Ecto neural progenitor cell (in vitro differentiated cells): ENCODE results near the gene ZFYVE16.
"Not testable (repeated sequence)": the region's sequence is repeated elsewhere in the genome, so short reads cannot be mapped to it uniquely, and the experiment has no call there.

Experiments used
- DNase-seq: peaks from one replicate; pipeline ENCODE4 v3.0.0-alpha.2; 2018; ENCODE audit warnings: low spot score

Gene ZFYVE16

DNA sequence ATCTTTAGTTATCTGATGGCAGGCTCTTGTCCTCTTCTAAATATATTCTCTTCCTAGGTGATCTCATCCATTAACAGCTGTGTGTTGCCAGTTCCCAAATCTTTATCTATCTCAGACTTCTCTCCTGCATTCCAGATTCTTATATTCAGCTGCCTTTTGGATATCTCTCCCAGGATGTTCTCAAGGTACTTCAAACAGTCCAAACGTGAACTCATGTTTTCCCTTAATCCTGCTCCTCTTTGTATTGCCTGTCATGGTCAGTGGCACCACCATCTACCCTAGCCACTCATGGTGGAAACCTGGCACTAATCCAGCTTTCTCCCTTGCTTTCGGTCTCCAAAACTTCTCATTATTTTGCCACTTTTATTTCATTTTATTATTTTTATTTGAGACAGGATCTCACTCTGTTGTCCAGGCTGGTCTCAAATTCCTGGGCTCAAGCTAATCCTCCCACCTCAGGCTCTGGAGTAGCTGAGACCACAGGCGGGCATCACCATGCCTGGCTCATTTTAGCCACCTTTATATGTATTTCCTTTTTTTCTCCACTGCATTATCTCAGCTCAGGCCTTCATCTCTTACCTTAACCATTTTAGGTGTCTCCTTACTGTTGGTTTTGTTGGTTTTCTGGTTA, 3.8 kb downstream of the ZFYVE16 start:
- DNase-seq = no peak

GRCh38 chr5:80414113-80414512, 6.2 kb downstream of the ZFYVE16 start:
- DNase-seq = no peak

DNA sequence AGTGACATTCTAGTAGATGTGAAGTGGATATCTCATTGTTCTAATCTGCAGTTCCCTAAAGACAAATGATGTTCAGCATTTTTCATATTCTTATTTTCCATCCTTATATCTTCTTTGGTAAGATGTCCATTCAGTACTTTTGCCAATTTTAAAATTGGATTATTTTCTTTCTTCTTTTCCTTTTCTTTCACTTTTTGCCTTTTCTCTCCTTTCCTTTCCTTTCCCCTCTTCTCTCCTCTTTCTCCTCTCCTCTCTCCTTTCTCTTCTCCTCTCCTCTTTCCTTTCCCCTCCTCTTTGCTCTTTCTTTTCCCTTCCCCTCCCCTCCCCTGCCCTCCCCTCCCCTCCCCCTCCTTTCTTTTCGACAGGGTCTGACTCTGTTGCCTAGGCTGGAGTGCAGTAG, 10.1 kb downstream of the ZFYVE16 start:
- DNase-seq = no peak

GRCh38 chr5:80424365-80424764, 16.5 kb downstream of the ZFYVE16 start:
- not testable (repeated sequence) for DNase-seq

- DNase-seq = no peak
Measured at GRCh38 chr5:80435476-80435875, 27.6 kb downstream of the ZFYVE16 start.

- no peak for DNase-seq
Measured at GRCh38 chr5:80437326-80437725, 29.5 kb downstream of the ZFYVE16 start.

DNA sequence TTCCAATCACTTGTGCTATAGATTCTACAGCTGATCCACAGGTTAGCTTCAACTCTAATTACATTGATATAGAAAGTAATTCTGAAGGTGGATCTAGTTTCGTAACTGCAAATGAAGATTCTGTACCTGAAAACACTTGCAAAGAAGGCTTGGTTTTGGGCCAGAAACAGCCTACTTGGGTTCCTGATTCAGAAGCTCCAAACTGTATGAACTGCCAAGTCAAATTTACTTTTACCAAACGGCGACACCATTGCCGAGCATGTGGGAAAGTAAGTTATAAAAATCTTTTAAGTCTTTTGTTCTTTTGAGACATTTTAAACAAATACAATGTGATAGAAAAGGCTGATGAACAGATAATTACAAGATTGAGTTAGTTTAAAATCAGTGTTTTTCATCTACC, 30.9 kb downstream of the ZFYVE16 start:
- DNase-seq = no peak

GRCh38 chr5:80439213-80439612, 31.3 kb downstream of the ZFYVE16 start:
- DNase-seq = no peak

DNA sequence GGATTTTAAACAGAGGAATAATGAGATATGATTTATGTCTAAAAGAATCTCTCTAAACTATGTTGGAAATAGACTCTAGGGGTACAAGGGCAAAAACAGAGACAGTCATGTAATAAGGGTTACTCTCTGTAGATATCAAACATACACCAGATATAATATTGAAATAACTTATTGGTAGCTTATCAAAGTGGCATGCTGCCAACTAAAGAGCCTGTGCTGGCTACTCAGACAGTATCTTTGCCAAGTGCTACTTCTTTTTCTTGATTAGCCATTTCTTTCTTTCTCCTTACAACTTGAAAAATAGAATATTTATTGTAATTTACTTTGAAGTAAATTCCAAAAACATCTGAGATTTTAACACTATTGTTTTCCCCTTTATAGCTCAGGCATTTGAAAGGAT, 34.9 kb downstream of the ZFYVE16 start:
- DNase-seq = no peak

- no peak for DNase-seq
Measured at GRCh38 chr5:80453366-80453765, 45.5 kb downstream of the ZFYVE16 start.

DNA sequence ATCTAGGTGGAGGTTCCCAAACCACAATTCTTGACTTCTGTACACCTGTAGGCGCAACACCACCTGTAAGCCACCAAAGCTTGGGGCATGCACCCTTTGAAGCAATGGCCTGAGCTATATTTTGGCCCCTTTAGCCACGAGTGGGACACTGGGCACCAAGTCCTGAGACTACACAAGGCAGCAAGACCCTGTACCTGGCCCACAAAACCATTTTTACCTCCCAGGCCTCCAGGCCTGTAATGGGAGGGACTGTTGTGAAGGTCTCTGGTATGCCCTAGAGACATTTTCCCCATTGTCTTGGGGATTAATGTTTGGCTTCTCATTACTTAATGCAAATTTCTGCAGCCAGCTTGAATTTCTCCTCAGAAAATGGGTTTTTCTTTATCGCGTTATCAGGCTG, 55.4 kb downstream of the ZFYVE16 start:
- no peak for DNase-seq

DNA sequence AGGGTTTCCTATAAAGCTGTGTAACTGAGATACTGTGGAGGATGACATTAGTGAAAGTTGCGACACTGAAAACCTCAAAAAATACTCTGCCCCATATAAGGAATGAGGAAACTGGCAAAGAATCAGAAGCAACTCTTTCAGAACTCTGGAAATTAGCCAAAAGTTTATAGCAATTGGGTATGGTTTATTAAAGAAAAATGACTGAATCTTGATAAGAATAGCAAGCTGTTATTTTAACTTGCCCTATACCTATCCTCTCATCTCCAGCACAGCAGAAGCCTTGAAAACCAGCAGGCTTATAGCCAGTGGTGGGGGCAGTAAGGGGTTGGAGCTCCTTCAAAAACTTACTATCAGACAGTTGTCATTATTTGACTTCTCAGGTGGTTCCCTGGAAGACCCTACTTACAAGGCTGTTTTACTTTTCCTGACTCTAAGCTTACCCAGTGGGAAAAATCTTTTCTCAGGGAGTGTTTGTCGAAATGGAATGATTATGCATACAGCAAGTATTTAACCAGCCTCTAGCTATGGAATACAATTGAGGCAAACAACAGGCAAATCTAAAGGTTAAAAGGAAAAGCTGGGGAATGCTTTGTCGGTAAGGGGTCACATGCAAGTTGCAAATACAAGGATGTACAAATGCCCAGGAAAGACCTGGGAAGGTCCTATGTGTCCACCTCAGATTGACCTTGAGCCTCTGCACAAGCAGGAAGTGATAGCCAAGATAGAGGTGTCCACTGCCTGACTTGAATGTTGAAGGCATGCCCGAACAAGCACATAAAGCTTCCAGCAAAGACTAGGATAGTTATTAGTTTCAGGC, 59.0 kb downstream of the ZFYVE16 start:
- DNase-seq = no peak

DNA sequence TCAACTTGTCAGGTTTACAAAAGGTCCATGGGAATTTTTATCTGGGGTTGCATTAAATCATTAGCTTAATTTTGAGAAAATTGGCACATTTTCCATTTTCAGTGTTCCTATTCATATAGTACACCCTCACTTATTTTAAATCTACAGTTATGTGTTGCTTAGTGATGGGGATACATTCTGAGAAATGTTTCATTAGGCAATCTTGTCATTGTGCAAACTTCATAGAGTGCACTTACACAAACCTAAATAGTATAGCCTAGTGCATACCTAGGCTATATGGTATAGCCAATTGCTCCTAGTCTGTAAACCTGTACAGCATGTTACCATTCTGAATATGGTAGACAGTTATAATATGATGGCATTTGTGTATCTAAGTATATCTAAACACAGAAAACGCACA, 60.3 kb downstream of the ZFYVE16 start:
- no peak for DNase-seq

- not testable (repeated sequence) for DNase-seq
Measured at GRCh38 chr5:80470631-80471030, 62.8 kb downstream of the ZFYVE16 start.

- DNase-seq = no peak
Measured at GRCh38 chr5:80474929-80475328, 67.1 kb downstream of the ZFYVE16 start.

DNA sequence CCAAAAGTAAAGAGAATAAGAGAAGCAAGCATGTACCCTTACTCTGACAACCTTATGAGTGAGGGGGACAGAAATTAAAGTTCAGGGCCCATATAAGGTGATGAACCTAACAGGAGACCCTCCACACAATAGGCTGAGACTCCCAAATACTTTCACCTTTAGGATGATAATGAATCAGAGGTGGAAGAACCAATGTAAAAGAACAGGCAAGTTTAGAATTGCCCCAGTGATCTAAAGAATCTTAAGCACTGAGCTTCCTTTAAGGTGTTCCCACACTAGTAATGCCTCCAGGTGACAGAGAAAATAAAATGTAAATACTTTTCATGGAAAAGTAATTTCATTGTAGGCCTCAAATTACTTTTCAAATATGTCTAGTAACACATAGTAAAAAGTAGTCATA, 71.8 kb downstream of the ZFYVE16 start:
- no peak for DNase-seq

DNA sequence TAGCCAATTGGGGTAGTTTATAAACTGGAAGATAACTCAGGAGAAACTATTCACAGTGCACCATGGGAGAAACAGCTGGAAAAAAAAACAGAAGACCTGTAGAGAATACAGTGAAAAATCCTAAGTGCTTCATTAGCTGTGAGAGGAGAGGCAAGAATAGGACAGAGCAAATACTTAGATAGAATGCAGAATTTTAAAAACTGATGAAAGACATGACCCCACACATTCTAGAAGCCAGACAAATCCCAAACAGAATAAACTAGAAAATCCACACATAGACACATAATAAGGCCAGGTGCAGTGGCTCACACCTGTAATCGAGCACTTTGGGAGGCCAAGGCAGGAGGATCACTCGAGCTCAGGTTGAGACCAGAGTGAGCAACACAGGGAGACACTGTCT, 72.5 kb downstream of the ZFYVE16 start:
- no peak for DNase-seq

GRCh38 chr5:80481019-80481893, 73.4 kb downstream of the ZFYVE16 start:
- no peak for DNase-seq

DNA sequence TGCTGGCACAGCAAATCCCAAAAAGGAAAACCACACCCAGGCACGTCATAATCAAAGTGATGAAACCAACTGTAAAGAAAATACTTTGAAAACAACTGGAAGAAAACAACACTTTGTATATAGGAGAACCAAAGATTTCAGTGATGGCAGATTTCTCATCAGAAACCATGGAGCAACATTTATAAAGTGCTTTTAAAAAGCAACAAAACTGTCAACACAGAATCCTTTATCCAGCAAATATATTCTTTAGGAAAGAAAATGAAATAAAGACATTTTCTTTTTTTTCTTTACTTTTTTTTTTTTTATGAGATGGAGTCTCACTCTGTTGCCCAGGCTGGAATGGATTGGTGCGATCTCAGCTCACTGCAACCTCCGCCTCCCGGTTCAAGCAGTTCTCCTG, 74.7 kb downstream of the ZFYVE16 start:
- no peak for DNase-seq

DNA sequence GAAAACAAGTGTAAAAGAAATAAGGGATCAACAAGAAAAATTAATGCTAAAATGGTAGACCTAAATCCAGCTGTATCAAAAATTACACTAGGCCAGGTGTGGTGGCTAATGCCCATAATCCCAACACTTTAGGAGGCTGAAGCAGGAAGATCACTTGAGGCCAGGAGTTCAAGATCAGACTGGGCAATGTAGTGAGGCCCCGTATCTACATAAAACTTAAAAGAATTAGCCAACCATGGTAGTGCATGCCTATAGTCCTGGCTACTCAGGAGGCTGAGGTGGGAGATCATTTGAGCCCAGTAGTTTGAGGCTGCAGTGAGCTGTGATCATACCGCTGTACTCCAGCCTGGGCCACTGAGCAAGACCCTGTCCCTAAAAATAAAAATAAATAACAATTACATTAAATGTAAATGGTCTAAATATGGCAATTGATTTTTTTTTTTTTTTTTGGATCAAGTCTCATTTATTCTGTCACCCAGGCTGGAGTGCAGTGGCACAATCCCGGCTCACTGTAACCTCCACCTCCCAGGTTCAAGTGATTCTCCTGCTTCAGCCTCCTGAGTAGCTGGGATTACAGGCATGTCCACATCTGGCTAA, 75.9 kb downstream of the ZFYVE16 start:
- DNase-seq = no peak

GRCh38 chr5:80487444-80487828, 79.6 kb downstream of the ZFYVE16 start:
- DNase-seq = no peak
